Activated naive CD8-positive, alpha-beta T cell treated with anti-CD3 and anti-CD28 coated beads, Interleukin-2, amount 10 ng/mL, durations not matched to agents 7 days and 5 days (primary cell): Measurements from ENCODE around the gene COQ6. TPM values are rescaled to one million over a fixed set of nuclear protein-coding genes. Genes with fewer than 3 reads are reported as not detected.
"Not testable (repeated sequence)": the region's sequence is repeated elsewhere in the genome, so short reads cannot be mapped to it uniquely, and the experiment has no call there.

Source experiments
- ATAC-seq: fragments of 150-1000 bp; cut with Tn5 transposase; one replicate; pipeline ENCODE4 v1.10.0; 2021; ENCODE audit warnings: low read depth, moderate library complexity
- POLR2A ChIA-PET: fragments of 350-600 bp; sonication (Branson Sonifier 250); formaldehyde crosslinking; loops from one replicate; lab custom pipeline; 2021; ENCODE audit warnings: antibody characterized with exemption; lab: Charles Lee
- DNase-seq: peaks from one replicate; pipeline ENCODE4 v3.0.0; 2021
- H3K27ac Mint-ChIP-seq: one replicate; pipeline ENCODE4 v1.8.0; 2022; ENCODE audit warnings: mild to moderate bottlenecking, mixed read lengths
- H3K27me3 Mint-ChIP-seq: one replicate; pipeline ENCODE4 v1.8.0; 2022; ENCODE audit warnings: mild to moderate bottlenecking, moderate library complexity, mixed read lengths
- H3K36me3 Mint-ChIP-seq: one replicate; pipeline ENCODE4 v1.8.0; 2021; ENCODE audit warnings: mild to moderate bottlenecking, mixed read lengths
- H3K4me1 Mint-ChIP-seq: one replicate; pipeline ENCODE4 v1.8.0; 2021; ENCODE audit warnings: mixed read lengths
- H3K4me3 Mint-ChIP-seq: one replicate; pipeline ENCODE4 v1.8.0; 2022; ENCODE audit warnings: mild to moderate bottlenecking, moderate library complexity, mixed read lengths
- H3K9me3 Mint-ChIP-seq: one replicate; pipeline ENCODE4 v1.8.0; 2021; ENCODE audit warnings: mixed read lengths
- total RNA-seq, 2 experiments: library from RNA; stranded (reverse); gene quantifications; one replicate each; pipeline ENCODE4 v1.2.3, GENCODE V29; 2021

COQ6 gene
- total RNA-seq, 2 experiments from 2014 or later: 26.4 to 27.2 TPM

DNA sequence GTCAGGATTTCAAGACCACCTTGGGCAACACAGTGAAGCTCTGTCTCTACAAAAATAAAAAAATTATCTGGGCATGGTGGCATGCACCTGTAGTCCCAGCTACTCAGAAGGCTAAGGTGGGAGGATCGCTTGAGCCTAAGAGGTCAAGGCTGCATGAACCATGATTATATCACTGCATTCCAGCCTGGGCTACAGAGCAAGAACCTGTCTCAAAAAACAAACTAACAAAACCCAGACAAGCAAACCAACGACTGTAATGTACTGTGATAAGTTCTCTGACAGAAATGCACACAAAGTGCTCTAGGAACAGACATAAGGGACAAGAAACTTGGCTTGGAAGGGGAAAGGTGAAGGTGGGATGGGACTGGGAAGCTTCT, 46.6 kb downstream of the COQ6 start:
- ATAC-seq (no peak), DNase-seq (no peak)
- POLR2A ChIA-PET: no interaction called here
- no peaks in the 10 kb centered on the region for H3K4me1 Mint-ChIP-seq
- H3K36me3 Mint-ChIP-seq: peaks cover 4% of the 10 kb centered on the region
- no peak overlapping the region for H3K27ac Mint-ChIP-seq
- H3K27me3 Mint-ChIP-seq: no peaks in the 10 kb centered on the region
- H3K9me3 Mint-ChIP-seq: no peaks in the 10 kb centered on the region
- no peak overlapping the region for H3K4me3 Mint-ChIP-seq

DNA sequence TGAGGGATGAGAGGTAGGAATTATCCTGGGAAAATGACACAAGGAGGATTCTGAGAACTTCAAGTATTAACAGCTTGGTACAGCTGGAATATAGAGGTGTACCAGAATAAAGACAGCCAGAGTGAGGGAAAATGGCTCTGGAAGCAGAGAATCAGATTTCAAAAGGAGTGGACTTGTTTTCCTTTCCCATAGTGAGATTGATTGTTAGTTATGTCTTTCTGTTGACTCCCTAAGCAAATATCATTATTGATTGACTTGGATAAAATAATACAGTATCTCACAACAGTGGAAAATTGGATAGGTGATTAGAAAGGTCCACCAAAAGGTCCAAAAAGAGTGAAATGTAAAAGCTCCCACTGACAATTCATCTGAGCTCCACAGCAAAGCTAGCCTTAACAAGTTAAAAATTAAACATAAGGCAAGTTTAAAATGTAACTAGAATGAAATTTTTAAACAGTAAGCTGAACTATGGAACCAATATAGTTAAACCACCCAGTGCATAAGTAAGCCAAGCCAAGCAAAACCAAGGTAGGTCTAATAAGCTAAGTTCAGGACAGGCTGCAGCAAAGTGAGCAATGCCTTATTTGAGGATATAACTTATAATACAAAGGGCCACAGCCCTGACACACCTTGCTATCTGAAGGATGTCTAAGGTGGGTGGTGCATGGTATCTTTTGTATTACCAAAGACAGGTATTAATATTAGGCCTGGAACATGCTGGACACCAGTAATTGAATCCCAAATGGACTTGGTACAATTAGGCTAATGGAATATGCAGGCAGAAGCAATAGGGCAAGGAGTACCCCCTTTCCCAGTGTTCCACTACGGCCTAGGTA, 47.2 kb downstream of the COQ6 start:
- Mint-ChIP-seq H3K4me1 (no peaks in the 10 kb centered on the region), H3K27me3 (no peaks in the 10 kb centered on the region), H3K27ac (no peak overlapping the region), H3K4me3 (no peak overlapping the region), H3K9me3 (no peaks in the 10 kb centered on the region), H3K36me3 (peaks cover 7% of the 10 kb centered on the region)
- ATAC-seq (no peak), DNase-seq (no peak)
- POLR2A ChIA-PET: no interaction called here

DNA sequence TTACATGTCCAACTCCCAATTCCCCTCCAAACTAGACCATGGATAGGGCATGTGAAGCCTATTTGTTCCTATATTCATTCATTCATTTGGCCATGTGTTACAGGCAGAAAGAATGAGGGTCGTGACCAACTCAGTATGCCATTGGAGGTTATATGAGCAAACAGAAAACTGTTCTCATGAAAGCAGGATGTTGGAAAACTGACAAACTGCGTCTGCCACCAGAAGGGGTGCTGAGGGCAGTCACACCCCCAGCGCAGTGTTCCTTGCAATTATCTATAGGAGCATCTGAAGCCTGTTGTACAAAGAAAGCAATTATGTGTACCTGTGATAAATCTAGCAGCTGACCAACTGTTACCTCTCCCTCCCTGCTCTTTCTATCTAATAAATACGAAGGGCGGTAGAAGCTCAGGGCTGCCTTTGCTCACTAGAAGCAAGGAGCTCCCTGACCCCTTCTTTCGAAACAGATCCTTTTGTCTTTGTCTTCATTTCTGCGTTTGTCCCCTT, 47.9 kb downstream of the COQ6 start:
- H3K36me3 Mint-ChIP-seq: peaks cover 7% of the 10 kb centered on the region
- H3K27me3 Mint-ChIP-seq: no peaks in the 10 kb centered on the region
- DNase-seq (no peak), ATAC-seq (no peak)
- no peaks in the 10 kb centered on the region for H3K9me3 Mint-ChIP-seq
- no peaks in the 10 kb centered on the region for H3K4me1 Mint-ChIP-seq
- H3K4me3 Mint-ChIP-seq: no peak overlapping the region
- no peak overlapping the region for H3K27ac Mint-ChIP-seq
- POLR2A ChIA-PET: interaction anchor here (0.5 kb wide), 1 partner anchor 872 kb away, joined by 3 read pairs; no protein-coding TSS in a partner anchor

DNA sequence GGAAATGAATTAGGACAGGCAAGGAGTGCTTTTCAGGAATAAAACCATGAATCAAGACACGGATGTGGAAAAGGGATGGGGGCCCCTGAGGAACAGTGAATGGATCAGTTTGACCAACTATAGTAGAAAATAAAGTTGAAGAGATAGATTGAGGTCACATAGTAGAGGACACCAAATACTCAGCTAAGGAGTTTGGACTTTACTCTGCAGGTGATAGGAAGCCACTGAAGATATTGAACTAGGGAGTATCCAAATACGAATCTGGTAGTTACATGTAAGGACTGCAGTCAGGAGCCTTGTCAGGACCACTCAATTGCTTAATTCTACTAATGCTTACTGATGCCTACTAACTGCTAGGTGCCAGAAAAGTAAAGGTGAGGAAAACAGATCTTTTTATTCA, 48.6 kb downstream of the COQ6 start:
- POLR2A ChIA-PET: no interaction called here
- no peaks in the 10 kb centered on the region for H3K27me3 Mint-ChIP-seq
- DNase-seq (no peak), ATAC-seq (no peak)
- no peaks in the 10 kb centered on the region for H3K9me3 Mint-ChIP-seq
- H3K36me3 Mint-ChIP-seq: peaks cover 8% of the 10 kb centered on the region
- no peak overlapping the region for H3K4me3 Mint-ChIP-seq
- no peaks in the 10 kb centered on the region for H3K4me1 Mint-ChIP-seq
- H3K27ac Mint-ChIP-seq: no peak overlapping the region

DNA sequence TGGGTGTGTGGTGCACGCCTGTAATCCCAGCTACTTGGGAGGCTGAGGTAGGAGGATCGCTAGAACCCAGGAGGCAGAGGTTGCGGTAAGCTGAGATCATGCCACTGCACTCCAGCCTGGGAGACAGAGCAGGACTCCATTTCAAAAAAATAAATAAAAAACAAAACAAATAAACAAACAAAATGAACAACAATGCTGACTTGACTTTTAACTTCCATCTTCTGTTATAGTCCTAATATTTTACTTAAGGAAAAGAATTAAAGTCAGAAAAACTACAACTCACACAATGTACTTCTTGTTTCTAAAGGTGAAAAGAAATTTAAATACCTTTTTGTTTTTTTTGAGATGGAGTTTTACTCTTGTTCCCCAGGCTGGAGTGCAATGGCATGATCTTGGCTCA, 55.6 kb downstream of the COQ6 start:
- H3K4me1 Mint-ChIP-seq, H3K27me3 Mint-ChIP-seq, DNase-seq, H3K4me3 Mint-ChIP-seq, POLR2A ChIA-PET, ATAC-seq, H3K36me3 Mint-ChIP-seq, H3K27ac Mint-ChIP-seq, H3K9me3 Mint-ChIP-seq: not testable (repeated sequence)

DNA sequence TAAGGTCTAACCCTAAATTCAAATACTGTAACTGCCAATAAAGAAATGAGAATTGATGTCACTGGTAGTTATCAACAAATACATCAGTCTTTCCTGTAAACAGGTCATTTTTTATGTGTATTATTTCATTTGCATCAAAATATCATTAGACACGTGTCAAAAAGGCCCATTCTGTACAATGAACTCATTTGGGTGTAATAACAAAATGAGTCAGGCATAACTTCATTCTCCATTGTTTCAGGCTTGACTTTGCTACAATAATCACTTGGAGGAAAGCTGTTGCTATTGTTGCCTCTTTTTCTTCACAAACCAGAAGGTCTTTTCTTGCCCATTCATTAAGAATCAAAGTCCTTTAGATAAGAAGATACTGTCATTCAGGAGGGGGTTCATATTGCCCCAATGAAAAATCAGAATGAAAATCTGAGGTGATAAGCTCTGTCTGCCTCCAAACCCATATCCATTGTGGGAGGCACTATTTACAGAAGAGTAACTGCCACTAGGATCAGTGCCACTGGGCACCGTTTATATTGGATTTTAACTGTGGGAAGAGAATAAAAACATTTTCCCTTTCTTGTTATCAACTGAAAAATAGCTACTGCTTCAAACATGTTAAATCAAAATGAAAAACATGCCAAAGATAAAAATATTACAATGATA, 58.9 kb downstream of the COQ6 start:
- H3K4me3 Mint-ChIP-seq: no peak overlapping the region
- H3K27ac Mint-ChIP-seq: no peak overlapping the region
- H3K9me3 Mint-ChIP-seq: no peaks in the 10 kb centered on the region
- peaks cover 10% of the 10 kb centered on the region for H3K36me3 Mint-ChIP-seq
- POLR2A ChIA-PET: no interaction called here
- H3K4me1 Mint-ChIP-seq: no peaks in the 10 kb centered on the region
- no peaks in the 10 kb centered on the region for H3K27me3 Mint-ChIP-seq
- no peak for ATAC-seq
- DNase-seq: no peak

Other genes starting within 250 kb of the COQ6 start
- 10 to 100 TPM; 32.1 to 34.9 TPM for gene PNMA1, start 235.9 kb upstream of the COQ6 start, total RNA-seq
- gene PTGR2, start 98.5 kb upstream of the COQ6 start, total RNA-seq: 1 to 10 TPM; 3.4 to 3.6 TPM
- gene ZNF410, start 63.4 kb upstream of the COQ6 start, total RNA-seq: 10 to 100 TPM; 53.3 to 56.5 TPM
- gene FAM161B, start 208 bp upstream of the COQ6 start, total RNA-seq: 1 to 10 TPM; 2.6 to 3.5 TPM
- gene ENTPD5, start 69.0 kb downstream of the COQ6 start, total RNA-seq: 10 to 100 TPM; 13.5 to 14.4 TPM
- 1 to 10 TPM; 1.2 to 2.9 TPM for gene BBOF1, start 69.0 kb downstream of the COQ6 start, total RNA-seq
- 10 to 100 TPM; 17.6 to 20.1 TPM for gene ALDH6A1, start 134.2 kb downstream of the COQ6 start, total RNA-seq
- 10 to 100 TPM; 12.0 to 15.0 TPM for gene LIN52, start 134.7 kb downstream of the COQ6 start, total RNA-seq